HFF-Myc (cell line): ENCODE measurements around the gene PDE4D.

ENCODE experiments used
- DNase-seq: peaks from one replicate; pipeline ENCODE4 v3.0.0-alpha.2; 2011; ENCODE audit warnings: low read depth; ENCODE audit errors: extremely low read depth
- H3K4me3 ChIP-seq: replicated peaks from 2 replicates; pipeline ENCODE4 v1.5.1; 2011; ENCODE audit warnings: low read depth, mild to moderate bottlenecking, control low read depth, low read length
- CTCF ChIP-seq: IDR thresholded peaks from 2 replicates; pipeline ENCODE4 v1.5.1; 2012; ENCODE audit warnings: mild to moderate bottlenecking, low read depth, low read length, control low read depth; ENCODE audit errors: missing control alignments

The PDE4D gene

GRCh38 chr5:59327191-59327980 is 566.1 kb downstream of the PDE4D start:
- no peak for TF ChIP-seq CTCF
- no peak for DNase-seq
- H3K4me3 ChIP-seq, result no peak overlapping the region

DNA sequence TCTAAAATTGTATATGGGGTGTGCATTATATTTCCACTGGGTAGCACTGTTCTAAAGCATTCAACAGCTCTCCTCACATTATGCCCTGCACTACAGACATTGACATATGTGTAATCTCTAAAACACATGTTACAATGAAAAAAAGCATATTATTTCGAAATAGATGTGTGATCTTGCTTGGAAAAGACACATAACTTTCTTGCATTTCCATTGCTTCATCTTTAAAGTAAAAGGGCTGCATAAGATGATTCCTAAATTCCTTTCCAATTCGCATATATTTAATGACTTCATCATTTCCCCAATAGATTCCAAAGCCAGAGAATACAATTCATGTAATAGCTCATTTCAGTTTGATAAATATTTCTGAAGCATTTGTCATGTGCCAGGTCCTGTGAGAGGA is 566.9 kb downstream of the PDE4D start:
- no peak for DNase-seq
- H3K4me3 ChIP-seq, result no peak overlapping the region
- no peak for TF ChIP-seq CTCF

- no peak for TF ChIP-seq CTCF
- no peak overlapping the region for H3K4me3 ChIP-seq
- no peak for DNase-seq
Observed at GRCh38 chr5:59325070-59325469, 568.5 kb downstream of the PDE4D start.

DNA sequence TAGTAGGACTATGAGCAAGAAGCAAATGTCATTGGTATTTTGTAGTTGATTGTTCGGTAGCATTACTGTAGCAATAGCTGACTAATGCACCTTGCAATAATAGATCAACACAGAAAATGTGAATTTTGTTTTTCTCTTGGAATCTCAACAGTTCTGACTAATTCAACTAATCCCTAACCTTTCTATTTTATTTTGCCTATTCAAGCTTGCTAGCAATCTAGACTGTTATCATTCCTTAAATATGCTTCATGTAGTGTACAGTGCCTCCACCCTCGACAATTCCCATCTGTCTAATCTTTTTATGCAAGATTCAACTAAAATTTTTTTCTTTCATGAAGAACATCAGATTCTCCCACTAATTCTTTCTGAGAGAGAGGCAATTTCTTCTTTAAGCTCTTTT is 570.6 kb downstream of the PDE4D start:
- TF ChIP-seq CTCF, result no peak
- H3K4me3 ChIP-seq, result no peak overlapping the region
- no peak for DNase-seq

DNA sequence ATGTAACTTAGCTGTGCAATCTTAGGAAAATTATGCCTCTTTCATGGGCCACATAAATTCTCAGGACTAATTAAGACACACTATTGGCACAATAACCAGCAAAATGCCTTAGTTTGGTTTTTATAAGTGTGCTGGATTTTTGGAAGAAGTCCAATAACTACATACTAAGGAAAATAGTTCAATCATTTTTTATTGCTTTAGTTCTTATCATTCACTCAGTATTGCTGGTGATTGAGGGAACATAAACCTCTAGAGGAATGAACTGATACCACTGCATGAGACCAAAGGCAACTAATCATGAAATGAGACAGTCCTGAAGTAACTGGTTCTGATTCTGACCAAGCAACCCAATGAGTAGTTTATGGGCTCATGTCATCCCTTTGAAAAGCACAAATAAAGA is 571.5 kb downstream of the PDE4D start:
- DNase-seq, result no peak
- H3K4me3 ChIP-seq, result no peak overlapping the region
- TF ChIP-seq CTCF, result no peak

DNA sequence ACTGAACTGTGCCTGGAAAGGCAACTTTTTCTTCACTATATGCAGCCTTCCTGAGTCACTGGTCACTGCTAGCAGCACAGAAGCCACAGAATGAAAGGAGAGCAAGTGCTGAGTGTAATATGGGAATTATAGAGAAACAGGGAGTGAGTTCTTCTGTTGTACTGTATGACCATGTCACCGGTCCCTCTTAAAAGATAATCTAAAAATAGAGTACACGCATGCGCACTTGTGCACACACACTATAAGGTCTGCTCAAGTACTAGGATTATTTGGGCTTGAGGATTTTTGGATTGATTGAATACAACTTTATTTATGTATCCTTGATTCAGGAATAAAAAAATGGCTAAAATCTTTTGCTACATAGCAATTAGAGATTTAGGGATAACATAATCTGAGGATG is 571.9 kb downstream of the PDE4D start:
- DNase-seq, result no peak
- H3K4me3 ChIP-seq, result no peak overlapping the region
- TF ChIP-seq CTCF, result no peak

DNA sequence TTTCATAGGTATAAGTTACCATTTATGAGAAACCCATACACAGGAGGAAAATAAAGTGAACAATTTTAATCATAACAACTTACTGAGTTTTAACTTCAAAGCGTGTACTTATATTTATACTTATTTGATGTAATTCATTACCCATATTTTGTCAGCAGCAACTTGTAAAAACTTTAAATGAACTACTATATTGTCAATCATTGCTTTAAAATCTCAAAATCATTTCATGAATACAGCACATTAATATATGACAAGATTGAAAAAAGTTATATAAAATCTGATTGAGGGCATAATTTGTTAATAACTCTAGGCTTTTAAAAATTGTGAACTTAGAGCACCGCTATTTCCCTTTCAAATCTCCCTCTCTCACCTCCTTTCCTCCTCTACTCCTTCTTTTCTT is 573.1 kb downstream of the PDE4D start:
- DNase-seq, result no peak
- H3K4me3 ChIP-seq, result no peak overlapping the region
- no peak for TF ChIP-seq CTCF
